ENCODE data around the gene TP53TG5. TPM values are rescaled to one million over a fixed set of nuclear protein-coding genes. Genes with fewer than 3 reads are reported as not detected.

TP53TG5 gene
- polyA plus RNA-seq, 5 donors: 1.2 to 2.1 (median 1.5) TPM

DNA sequence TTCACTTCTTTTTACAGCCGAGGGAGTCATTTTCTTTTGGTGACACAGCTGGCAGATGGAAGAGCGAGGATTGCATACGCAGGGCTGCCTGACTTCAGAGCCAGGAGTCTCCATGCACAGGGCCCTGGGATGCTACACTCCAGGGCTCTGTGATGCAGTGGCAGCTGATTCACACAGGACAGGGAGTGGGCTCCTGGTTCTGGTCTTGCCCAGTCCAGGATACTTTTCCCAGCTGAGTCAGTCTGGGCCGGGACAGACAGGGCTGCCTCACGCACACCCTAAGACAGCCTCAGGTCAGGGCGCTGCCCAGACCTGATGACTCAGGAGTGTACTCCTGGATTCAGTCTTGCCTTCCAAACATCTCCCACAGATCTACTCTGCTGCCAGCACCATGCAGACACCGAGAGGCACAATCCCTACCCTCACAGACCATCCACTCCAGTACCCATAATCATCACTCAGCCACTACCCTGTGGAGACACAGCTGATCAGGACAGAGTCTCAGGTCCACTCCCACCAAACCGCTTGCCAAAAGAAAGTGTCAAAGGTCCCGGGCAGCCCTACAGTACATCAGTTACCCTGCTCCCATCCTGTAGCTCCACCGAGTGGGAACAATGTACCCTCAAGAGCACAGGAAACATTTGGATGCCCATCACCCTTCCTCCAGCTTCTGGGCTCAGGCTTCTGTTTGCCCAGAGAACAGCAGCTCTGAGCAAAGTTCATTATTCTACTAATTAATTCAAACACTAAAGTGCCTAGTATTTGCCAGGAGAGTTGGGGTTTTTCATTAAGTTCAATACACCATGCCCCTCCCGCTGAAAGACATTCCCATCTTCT lies 41.4 kb downstream of the TP53TG5 start:
- DNase-seq: no peak

DNA sequence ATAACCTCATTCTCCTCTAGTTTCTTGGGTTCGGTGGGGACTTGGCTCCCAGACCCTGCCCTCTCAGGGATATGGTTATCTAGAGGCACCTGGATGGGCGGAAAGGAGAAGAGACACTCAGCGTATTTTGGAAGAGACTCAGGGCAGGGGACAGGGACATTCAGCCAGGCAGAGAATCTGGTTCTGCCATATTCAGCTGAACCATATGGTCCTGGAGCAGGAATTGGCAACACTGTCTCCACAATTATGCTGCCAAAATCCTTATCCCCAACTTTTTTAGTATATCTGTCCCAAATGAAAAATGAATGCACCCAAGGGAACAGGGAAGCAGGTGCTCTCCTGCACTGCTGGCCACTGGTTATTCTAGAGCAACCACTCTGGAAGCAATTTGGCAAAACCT lies 47.6 kb downstream of the TP53TG5 start:
- no peak for DNase-seq

DNA sequence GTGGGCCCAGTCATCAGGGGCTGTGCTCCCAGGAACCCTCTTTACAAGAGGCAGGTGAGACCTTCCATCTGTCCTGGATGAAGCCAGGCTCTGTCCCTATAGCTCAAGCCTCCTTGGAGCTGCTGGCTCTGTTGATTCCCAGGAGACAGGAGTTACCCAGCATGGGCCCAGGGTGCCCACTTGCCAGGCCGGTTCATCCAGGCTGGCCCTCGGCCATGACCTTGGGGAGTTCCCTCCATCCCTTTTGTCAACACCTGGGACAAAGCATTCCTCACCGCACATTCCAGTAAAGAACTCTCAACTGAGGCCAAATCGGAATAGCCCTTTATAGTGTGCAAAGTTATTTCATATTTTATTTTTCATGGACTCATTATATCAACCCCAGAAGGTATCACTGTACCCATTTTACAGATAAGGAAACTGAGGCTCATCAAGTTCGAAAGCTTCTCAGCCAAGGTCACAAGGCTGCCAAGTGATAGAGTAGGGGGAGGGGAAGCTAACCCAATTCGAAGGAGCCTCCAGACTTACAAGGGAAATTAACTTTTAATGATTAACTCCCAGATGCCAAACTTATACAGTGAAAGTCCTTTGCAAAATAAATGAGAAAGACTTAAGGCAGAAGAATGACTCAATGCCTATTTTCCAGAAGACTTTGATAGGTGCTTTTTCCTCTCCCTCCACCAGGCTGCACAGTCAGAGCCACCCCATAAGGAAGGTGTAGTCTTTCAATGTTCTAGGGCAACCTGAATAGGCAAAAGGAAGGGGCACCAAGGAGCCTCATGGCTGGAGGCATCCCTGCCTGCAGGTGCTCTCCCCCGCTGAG lies 48.4 kb downstream of the TP53TG5 start:
- no peak for DNase-seq

DNA sequence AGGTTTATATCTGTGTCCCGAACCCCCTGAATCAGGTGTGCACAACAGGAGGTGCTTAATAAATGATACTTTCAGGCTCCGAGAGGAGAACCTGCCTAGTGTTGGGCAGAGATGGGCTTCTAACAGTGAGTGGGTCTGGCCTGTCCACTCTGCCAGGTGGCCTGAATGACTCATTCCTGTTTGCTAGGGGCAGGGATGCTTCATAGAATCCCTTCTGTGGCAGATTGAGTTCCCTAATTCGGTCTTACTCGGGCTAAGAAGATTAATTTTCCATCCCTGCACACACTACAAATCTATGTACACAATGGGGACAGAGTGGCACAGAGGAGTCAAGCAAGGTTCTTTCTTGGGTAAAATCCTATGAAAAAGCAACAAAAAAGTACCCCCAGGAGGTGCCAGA lies 49.7 kb downstream of the TP53TG5 start:
- DNase-seq: no peak

DNA sequence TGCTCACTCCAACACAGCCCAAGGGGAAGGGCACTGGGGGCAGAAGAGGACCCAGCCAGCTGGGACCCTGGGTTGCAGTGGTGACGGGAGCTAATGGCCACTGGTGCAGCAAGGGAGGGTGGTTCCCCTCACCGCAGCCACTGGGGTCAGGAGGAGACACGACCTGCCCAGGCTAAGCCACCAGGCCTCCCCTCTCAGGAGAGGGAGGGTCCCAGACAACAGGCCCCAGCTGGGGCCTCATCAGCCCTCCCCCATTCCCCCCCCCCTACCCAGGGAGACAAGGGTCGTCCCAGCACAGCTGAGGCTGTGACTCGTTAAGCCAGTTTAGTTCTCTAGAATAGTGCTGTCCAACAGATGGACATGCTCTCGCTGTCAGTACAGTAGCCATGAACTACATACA lies 52.8 kb downstream of the TP53TG5 start:
- no peak for DNase-seq

DNA sequence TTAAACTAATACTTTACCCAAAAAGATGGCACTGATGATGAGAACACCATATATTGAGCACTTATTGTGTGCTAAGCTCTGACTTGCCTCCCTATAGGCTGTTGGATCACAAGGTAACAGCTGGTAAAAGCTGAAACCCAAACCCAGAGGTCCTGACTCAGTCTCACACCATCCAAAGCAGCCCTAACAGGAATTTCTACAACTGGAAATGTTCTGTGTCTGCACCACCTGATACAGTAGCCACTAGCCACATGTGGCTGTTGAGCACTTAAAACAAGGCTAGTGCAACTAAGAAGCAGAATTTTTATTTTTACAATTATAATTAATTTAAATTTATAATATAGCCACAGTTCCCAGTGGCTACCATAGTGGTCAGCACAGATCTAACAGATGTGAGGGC lies 54.4 kb downstream of the TP53TG5 start:
- DNase-seq: no peak

DNA sequence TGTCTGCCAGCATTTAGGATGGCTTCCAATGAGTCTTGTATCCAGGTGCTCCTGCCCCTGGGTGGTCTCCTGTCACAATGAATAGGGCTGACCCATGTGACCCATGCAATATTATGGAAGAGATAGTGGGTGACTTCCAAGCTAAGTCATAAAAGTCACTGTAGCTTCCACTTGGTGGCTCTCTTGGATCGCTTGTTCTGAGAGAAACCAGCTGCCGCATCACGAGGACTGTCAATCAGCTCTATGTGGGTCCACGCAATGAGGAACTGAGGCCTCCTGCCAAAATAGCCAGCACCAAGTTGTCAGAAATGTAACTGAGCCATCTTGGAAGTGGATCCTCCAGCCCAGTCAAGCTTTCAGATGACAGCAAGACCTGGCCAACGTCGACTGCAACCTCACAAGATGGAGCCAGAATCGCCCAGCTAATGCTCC lies 55.2 kb downstream of the TP53TG5 start:
- DNase-seq: no peak

Other genes starting within 250 kb of the TP53TG5 start
- gene PI3, start 203.4 kb downstream of the TP53TG5 start, polyA plus RNA-seq (ENCODE audit: insufficient read depth in 1 of 5, insufficient read length in 5 of 5, low replicate concordance in 1 of 5): not detected
- not detected for gene SEMG1, start 171.3 kb downstream of the TP53TG5 start, polyA plus RNA-seq (ENCODE audit: insufficient read depth in 1 of 5, insufficient read length in 5 of 5, low replicate concordance in 1 of 5)
- gene SEMG2, start 157.0 kb downstream of the TP53TG5 start, polyA plus RNA-seq (ENCODE audit: insufficient read depth in 1 of 5, insufficient read length in 5 of 5, low replicate concordance in 1 of 5): not detected
- gene SLPI, start 123.8 kb downstream of the TP53TG5 start, polyA plus RNA-seq (ENCODE audit: insufficient read depth in 1 of 5, insufficient read length in 5 of 5, low replicate concordance in 1 of 5): 1 to 10 TPM; 3.0 to 7.9 (median 3.9) TPM
- not detected for gene RBPJL, start 71.5 kb downstream of the TP53TG5 start, polyA plus RNA-seq (ENCODE audit: insufficient read depth in 1 of 5, insufficient read length in 5 of 5, low replicate concordance in 1 of 5)
- under 1 TPM; 0.09 to 0.18 (median 0.14) TPM for gene MATN4, start 70.0 kb downstream of the TP53TG5 start, polyA plus RNA-seq (ENCODE audit: insufficient read depth in 1 of 5, insufficient read length in 5 of 5, low replicate concordance in 1 of 5)
- 100 to 1,000 TPM; 188 to 275 (median 204) TPM for gene SDC4, start 29.9 kb downstream of the TP53TG5 start, polyA plus RNA-seq (ENCODE audit: insufficient read depth in 1 of 5, insufficient read length in 5 of 5, low replicate concordance in 1 of 5)
- gene SYS1, start 15.2 kb downstream of the TP53TG5 start, polyA plus RNA-seq (ENCODE audit: insufficient read depth in 1 of 5, insufficient read length in 5 of 5, low replicate concordance in 1 of 5): 10 to 100 TPM; 21.7 to 26.7 (median 22.9) TPM
- gene DBNDD2, start 30.0 kb upstream of the TP53TG5 start, polyA plus RNA-seq (ENCODE audit: insufficient read depth in 1 of 5, insufficient read length in 5 of 5, low replicate concordance in 1 of 5): 10 to 100 TPM; 19.6 to 24.1 (median 22.6) TPM
- gene PIGT, start 37.8 kb upstream of the TP53TG5 start, polyA plus RNA-seq (ENCODE audit: insufficient read depth in 1 of 5, insufficient read length in 5 of 5, low replicate concordance in 1 of 5): 10 to 100 TPM; 75.8 to 89.8 (median 84.1) TPM
- 10 to 100 TPM; 22.1 to 48.6 (median 30.0) TPM for gene WFDC2, start 91.4 kb upstream of the TP53TG5 start, polyA plus RNA-seq (ENCODE audit: insufficient read depth in 1 of 5, insufficient read length in 5 of 5, low replicate concordance in 1 of 5)
- not detected for gene SPINT3, start 137.3 kb upstream of the TP53TG5 start, polyA plus RNA-seq (ENCODE audit: insufficient read depth in 1 of 5, insufficient read length in 5 of 5, low replicate concordance in 1 of 5)
- gene WFDC6, start 161.2 kb upstream of the TP53TG5 start, polyA plus RNA-seq (ENCODE audit: insufficient read depth in 1 of 5, insufficient read length in 5 of 5, low replicate concordance in 1 of 5): under 1 TPM in 2 of 5 donors, not detected in 3; 0.19 to 0.40 TPM
- gene EPPIN, start 169.1 kb upstream of the TP53TG5 start, polyA plus RNA-seq (ENCODE audit: insufficient read depth in 1 of 5, insufficient read length in 5 of 5, low replicate concordance in 1 of 5): under 1 TPM; 0.13 to 0.26 (median 0.18) TPM
- under 1 TPM in 1 of 5 donors, not detected in 4; 0.12 TPM for gene WFDC8, start 201.0 kb upstream of the TP53TG5 start, polyA plus RNA-seq (ENCODE audit: insufficient read depth in 1 of 5, insufficient read length in 5 of 5, low replicate concordance in 1 of 5)

Data from right lung (tissue), 5 donors.